ENCODE results near the gene PRR5L. TPM values are rescaled to one million over a fixed set of nuclear protein-coding genes. Genes with fewer than 3 reads are reported as not detected.
A peak's percentile ranks its signal among the peaks of the same experiment; 100 is the strongest.

The PRR5L gene
- total RNA-seq, 1 experiment from 2014 or later, result 23.9 TPM

- H3K27ac Mint-ChIP-seq (ENCODE audit: low read depth, unreplicated experiment), result peak overlapping the region; percentile 74
- H3K4me1 Mint-ChIP-seq (ENCODE audit: insufficient read depth, unreplicated experiment), result peaks cover 37% of the 10 kb centered on the region
- H3K9me3 Mint-ChIP-seq (ENCODE audit: unreplicated experiment), result no peaks in the 10 kb centered on the region
- TF ChIP-seq CTCF (IDR thresholded peaks at IDR 0.05; ENCODE audit: unreplicated experiment), result no peak
- ChIA-PET CTCF (interaction anchor here (0.6 to 14.4 kb wide), 5 partner anchors 10 to 205 kb away, joined by 3 to 242 read pairs (median 4); no protein-coding TSS in a partner anchor), POLR2A (interaction anchor here (0.6 to 2.3 kb wide), 9 partner anchors 13 to 204 kb away, joined by 3 to 7 read pairs (median 4); no protein-coding TSS in a partner anchor)
- DNase-seq (ENCODE audit: unreplicated experiment), result peak; percentile 95
- no peaks in the 10 kb centered on the region for H3K36me3 Mint-ChIP-seq (ENCODE audit: insufficient read depth, unreplicated experiment)
- intact Hi-C loops (cut with micrococcal nuclease), result loop anchor here (1.0 kb wide), 1 partner anchor 79 kb away; no protein-coding TSS in a partner anchor
- no peaks in the 10 kb centered on the region for H3K27me3 Mint-ChIP-seq (ENCODE audit: insufficient read depth, unreplicated experiment)
- no TSS peak for BruUV-seq (replicated peaks)
- H3K4me3 Mint-ChIP-seq (ENCODE audit: unreplicated experiment), result peak overlapping the region; percentile 22
Measured at GRCh38 chr11:36296884-36297543, 926 bp downstream of the PRR5L start.

- Mint-ChIP-seq H3K4me3 (ENCODE audit: unreplicated experiment) (peak overlapping the region; percentile 43), H3K27me3 (ENCODE audit: insufficient read depth, unreplicated experiment) (no peaks in the 10 kb centered on the region), H3K27ac (ENCODE audit: low read depth, unreplicated experiment) (peak overlapping the region; percentile 17), H3K36me3 (ENCODE audit: insufficient read depth, unreplicated experiment) (no peaks in the 10 kb centered on the region), H3K9me3 (ENCODE audit: unreplicated experiment) (no peaks in the 10 kb centered on the region), H3K4me1 (ENCODE audit: insufficient read depth, unreplicated experiment) (peaks cover 40% of the 10 kb centered on the region)
- no TSS peak for BruUV-seq (replicated peaks)
- intact Hi-C loops (cut with micrococcal nuclease), result no loop called here
- ChIA-PET CTCF (interaction anchor here (0.6 to 14.4 kb wide), 9 partner anchors 9 to 309 kb away, joined by 3 to 242 read pairs (median 3); no protein-coding TSS in a partner anchor), POLR2A (interaction anchor here (0.6 to 2.2 kb wide), 10 partner anchors 8 to 1249 kb away, joined by 3 to 11 read pairs (median 4); partner anchors contain the start of genes COMMD9 and TRAF6)
- TF ChIP-seq CTCF (IDR thresholded peaks at IDR 0.05; ENCODE audit: unreplicated experiment), result no peak
- peak; percentile 86 for DNase-seq (ENCODE audit: unreplicated experiment)
Measured at GRCh38 chr11:36300650-36301049, 4.6 kb downstream of the PRR5L start.

- ChIA-PET POLR2A (interaction anchor here (0.8 kb wide), 1 partner anchor 404 kb away, joined by 3 read pairs; no protein-coding TSS in a partner anchor), CTCF (interaction anchor here (0.6 to 1.5 kb wide), 5 partner anchors 12 to 658 kb away, joined by 3 to 5 read pairs (median 3); no protein-coding TSS in a partner anchor)
- Mint-ChIP-seq H3K4me3 (ENCODE audit: unreplicated experiment) (no peak overlapping the region), H3K36me3 (ENCODE audit: insufficient read depth, unreplicated experiment) (no peaks in the 10 kb centered on the region), H3K27ac (ENCODE audit: low read depth, unreplicated experiment) (no peak overlapping the region), H3K9me3 (ENCODE audit: unreplicated experiment) (no peaks in the 10 kb centered on the region), H3K4me1 (ENCODE audit: insufficient read depth, unreplicated experiment) (peaks cover 38% of the 10 kb centered on the region), H3K27me3 (ENCODE audit: insufficient read depth, unreplicated experiment) (no peaks in the 10 kb centered on the region)
- no peak for TF ChIP-seq CTCF (IDR thresholded peaks at IDR 0.05; ENCODE audit: unreplicated experiment)
- no peak for DNase-seq (ENCODE audit: unreplicated experiment)
- BruUV-seq (replicated peaks), result no TSS peak
- intact Hi-C loops (cut with micrococcal nuclease), result no loop called here
Measured at GRCh38 chr11:36304351-36304750, 8.3 kb downstream of the PRR5L start.

GRCh38 chr11:36305047-36305446, 9.0 kb downstream of the PRR5L start:
- ChIA-PET CTCF (interaction anchor here (1.5 kb wide), 1 partner anchor 13 kb away, joined by 4 read pairs; no protein-coding TSS in a partner anchor), POLR2A (no interaction called here)
- Mint-ChIP-seq H3K27ac (ENCODE audit: low read depth, unreplicated experiment) (no peak overlapping the region), H3K9me3 (ENCODE audit: unreplicated experiment) (no peaks in the 10 kb centered on the region), H3K27me3 (ENCODE audit: insufficient read depth, unreplicated experiment) (no peaks in the 10 kb centered on the region), H3K4me3 (ENCODE audit: unreplicated experiment) (no peak overlapping the region), H3K36me3 (ENCODE audit: insufficient read depth, unreplicated experiment) (no peaks in the 10 kb centered on the region), H3K4me1 (ENCODE audit: insufficient read depth, unreplicated experiment) (peaks cover 42% of the 10 kb centered on the region)
- no TSS peak for BruUV-seq (replicated peaks)
- DNase-seq (ENCODE audit: unreplicated experiment), result no peak
- TF ChIP-seq CTCF (IDR thresholded peaks at IDR 0.05; ENCODE audit: unreplicated experiment), result no peak
- intact Hi-C loops (cut with micrococcal nuclease), result loop anchor here (5.0 kb wide), 1 partner anchor 187 kb away; no protein-coding TSS in a partner anchor

All from MCF 10A (cell line).